ENCODE results near the gene SEMA5B.

SEMA5B gene

GRCh38 chr3:122940628-122941086 lies 86.9 kb downstream of the SEMA5B start:
- no peak for DNase-seq

- DNase-seq: no peak
These were observed 88.7 kb downstream of the SEMA5B start for GRCh38 chr3:122938783-122939425.

GRCh38 chr3:122937745-122938144 lies 89.8 kb downstream of the SEMA5B start:
- DNase-seq: no peak

GRCh38 chr3:122936986-122937385 lies 90.6 kb downstream of the SEMA5B start:
- no peak for DNase-seq

GRCh38 chr3:122936335-122936734 lies 91.2 kb downstream of the SEMA5B start:
- no peak for DNase-seq

GRCh38 chr3:122934251-122934650 lies 93.3 kb downstream of the SEMA5B start:
- no peak for DNase-seq

GRCh38 chr3:122932251-122932967 lies 95.2 kb downstream of the SEMA5B start:
- DNase-seq: no peak

- no peak for DNase-seq
These were observed 95.9 kb downstream of the SEMA5B start for GRCh38 chr3:122931636-122932035.

GRCh38 chr3:122930063-122930997 lies 97.2 kb downstream of the SEMA5B start:
- DNase-seq: no peak

GRCh38 chr3:122929188-122930062 lies 98.1 kb downstream of the SEMA5B start:
- no peak for DNase-seq

- no peak for DNase-seq
These were observed 99.0 kb downstream of the SEMA5B start for GRCh38 chr3:122928396-122929187.

- no peak for DNase-seq
These were observed 99.8 kb downstream of the SEMA5B start for GRCh38 chr3:122927726-122928125.

- no peak for DNase-seq
These were observed 100.8 kb downstream of the SEMA5B start for GRCh38 chr3:122926811-122927210.

- DNase-seq: no peak
These were observed 101.2 kb downstream of the SEMA5B start for GRCh38 chr3:122926322-122926721.

GRCh38 chr3:122925756-122926155 lies 101.8 kb downstream of the SEMA5B start:
- no peak for DNase-seq

GRCh38 chr3:122924056-122924455 lies 103.5 kb downstream of the SEMA5B start:
- no peak for DNase-seq

GRCh38 chr3:122923611-122924010 lies 104.0 kb downstream of the SEMA5B start:
- DNase-seq: no peak

- DNase-seq: no peak
These were observed 105.5 kb downstream of the SEMA5B start for GRCh38 chr3:122921791-122922651.

- no peak for DNase-seq
These were observed 106.6 kb downstream of the SEMA5B start for GRCh38 chr3:122920986-122921385.

- DNase-seq: no peak
These were observed 108.3 kb downstream of the SEMA5B start for GRCh38 chr3:122919291-122919610.

Data from activated CD4-positive, alpha-beta T cell treated with anti-CD3 and anti-CD28 coated beads, Interleukin-2, amount 50 U/mL, for 1 hour (primary cell).